ENCODE results near the gene APBB1IP.
A peak's percentile ranks its signal among the peaks of the same experiment; 100 is the strongest.
"Not testable (repeated sequence)": the region's sequence is repeated elsewhere in the genome, so short reads cannot be mapped to it uniquely, and the experiment has no call there.

APBB1IP gene

DNA sequence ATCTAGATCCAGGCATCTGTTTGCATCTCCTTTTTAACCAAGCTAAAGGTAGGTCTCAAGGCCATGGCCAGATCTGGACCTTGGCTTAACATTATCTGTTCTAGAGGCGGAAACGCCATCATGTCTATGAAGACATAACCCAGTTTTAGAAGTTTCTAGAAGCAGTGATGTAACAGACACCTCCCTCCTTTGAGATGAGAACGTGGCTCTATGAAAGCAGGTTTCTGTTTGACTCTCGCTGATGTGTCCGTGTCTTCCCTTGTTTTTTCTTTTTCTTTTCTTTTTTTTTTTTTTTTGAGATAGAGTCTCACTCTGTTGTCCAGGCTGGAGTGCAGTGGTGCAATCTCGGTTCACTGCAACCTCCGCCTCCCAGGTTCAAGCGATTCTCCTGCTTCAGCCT lies 36.7 kb downstream of the APBB1IP start:
- DNase-seq (ENCODE audit: low read depth in 1 of 2, low spot score in 1 of 2) = not testable (repeated sequence)

DNA sequence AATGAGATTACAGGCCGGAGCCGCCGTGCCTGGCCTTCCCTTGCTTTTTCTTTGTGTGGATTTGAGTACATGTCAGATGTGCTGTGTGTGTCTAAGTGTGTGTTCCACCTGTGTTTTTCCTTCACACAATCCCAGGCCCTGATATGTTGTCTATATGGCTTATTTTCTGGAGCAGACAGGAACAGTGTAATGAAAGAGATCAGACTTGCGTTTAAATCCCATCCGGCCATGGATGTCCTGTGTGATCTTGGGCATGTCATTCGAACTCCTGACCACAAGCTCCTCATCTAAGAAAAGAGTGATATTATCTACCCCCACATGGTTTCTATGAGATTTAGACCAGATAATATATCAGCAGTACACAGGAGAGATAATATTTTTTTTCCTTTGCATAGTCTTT lies 37.2 kb downstream of the APBB1IP start:
- no peak for DNase-seq (ENCODE audit: low read depth in 1 of 2, low spot score in 1 of 2)

DNA sequence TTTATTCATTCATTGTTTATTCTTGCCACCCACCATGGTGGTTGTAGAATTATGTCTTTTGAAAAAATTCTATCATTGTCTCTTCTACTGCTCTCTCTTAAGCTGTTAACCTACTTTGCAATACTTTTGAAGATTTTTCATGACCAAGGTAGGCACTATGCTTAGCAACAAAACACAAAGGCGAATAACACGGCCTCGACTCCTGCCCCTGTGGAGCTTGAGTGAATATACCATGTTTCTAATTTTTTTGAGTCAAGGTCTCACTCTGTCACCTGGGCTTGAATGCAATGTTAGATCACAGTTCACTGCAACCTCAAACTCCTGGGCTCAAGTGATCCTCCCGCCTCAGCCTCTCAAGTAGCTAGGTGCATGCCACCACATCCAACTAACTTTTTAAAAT lies 39.4 kb downstream of the APBB1IP start:
- DNase-seq (ENCODE audit: low read depth in 1 of 2, low spot score in 1 of 2) = no peak

DNA sequence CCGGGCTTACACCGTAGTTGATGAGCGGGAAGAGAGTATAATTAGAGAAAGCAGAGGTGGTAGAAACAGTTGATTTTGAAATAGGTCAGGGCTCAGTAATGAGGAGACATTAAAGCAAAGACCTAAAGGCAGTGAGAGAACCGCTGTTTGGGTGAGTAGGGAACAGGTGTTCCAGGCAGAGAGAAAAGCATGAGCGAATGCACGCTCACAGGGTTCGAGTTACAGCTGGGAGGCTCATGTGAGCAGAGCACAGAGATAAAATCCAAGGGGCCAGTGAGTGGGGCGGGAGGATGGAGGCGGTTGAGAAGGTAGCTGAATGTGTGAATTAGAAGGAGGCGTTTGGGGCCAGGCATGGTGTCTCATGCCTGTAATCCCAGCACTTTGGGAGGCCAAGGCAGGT lies 39.9 kb downstream of the APBB1IP start:
- DNase-seq (ENCODE audit: low read depth in 1 of 2, low spot score in 1 of 2) = no peak

DNA sequence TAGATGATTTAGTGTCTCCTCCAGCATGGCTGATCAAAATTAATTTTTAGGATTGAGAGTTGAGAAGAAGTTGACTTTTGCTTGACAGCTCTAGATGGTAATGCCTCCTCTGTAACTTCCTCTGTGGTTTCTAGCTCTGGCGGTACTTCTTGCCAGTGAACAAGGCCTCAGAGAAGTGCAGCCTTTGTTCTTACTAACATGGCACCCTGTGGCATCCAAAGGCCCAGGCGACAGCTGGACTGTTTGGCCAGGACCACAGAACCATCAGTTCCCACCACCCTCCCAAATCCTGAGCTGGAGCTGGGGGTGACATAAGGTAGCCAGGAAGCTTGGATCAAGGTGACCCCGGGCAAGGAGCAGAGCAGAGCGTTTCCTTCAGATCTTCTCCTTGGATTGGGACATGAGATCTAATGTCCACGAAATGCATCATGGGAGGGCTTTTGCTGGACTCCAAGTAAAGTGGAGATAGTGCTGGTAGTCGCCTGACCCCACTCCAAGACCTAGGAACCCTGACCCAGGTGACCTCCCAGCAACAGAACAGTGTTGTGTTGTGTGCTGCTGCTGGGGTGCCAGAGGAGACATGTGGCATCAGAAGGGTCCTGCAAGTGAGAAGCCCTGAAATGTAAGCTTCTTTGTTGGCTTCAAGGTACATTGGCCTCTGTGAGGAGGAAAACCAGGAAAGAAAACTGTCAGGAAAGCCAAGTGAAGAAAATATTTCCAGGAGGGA lies 41.8 kb downstream of the APBB1IP start:
- no peak for DNase-seq (ENCODE audit: low read depth in 1 of 2, low spot score in 1 of 2)

DNA sequence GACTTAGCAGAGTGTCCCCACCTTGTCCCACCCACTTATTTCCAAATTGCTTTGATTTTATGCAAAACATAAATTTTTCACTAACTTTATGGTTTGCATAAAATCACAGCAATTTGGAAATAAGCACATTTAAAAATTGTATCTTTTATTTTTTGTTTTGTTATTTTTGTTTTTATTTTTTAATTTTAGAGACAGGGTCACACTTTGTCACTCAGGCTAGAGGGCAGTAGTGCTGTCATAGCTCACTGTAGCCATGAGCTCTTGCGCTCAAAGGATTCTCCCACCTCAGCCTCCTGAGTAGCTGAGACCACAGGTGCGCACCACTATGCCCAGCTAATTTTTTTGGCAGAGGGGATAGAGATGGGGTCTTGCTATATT lies 43.2 kb downstream of the APBB1IP start:
- DNase-seq (ENCODE audit: low read depth in 1 of 2, low spot score in 1 of 2) = no peak

DNA sequence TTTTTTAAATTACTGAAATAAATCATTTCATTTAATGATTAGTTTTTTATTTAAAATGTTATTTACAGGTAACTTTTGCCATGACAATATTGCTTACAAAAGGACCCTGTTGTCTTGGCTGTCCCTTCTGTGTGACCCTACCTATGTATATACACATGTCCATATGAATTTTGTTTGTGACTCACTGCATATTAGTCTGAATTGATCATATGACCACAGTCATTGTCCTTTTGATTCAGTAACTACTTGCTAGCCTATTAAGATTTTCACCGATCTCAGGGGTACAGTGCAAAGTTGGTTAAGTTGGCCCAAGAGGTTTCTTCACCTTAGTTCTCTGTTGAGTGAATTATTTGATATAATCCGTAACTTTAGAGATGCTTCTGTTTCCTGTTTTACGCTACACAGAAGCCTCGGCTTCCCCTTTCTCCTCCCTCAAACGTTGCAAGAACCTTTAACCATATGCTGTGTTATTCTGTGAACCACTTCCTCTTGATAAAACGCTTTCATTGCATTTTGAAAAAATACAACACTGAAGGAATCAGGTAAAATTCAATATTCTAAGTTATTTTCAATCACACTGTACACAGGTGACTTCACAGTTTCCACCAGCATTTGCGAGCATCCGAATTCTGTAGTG lies 43.9 kb downstream of the APBB1IP start:
- DNase-seq (ENCODE audit: low read depth in 1 of 2, low spot score in 1 of 2) = no peak

DNA sequence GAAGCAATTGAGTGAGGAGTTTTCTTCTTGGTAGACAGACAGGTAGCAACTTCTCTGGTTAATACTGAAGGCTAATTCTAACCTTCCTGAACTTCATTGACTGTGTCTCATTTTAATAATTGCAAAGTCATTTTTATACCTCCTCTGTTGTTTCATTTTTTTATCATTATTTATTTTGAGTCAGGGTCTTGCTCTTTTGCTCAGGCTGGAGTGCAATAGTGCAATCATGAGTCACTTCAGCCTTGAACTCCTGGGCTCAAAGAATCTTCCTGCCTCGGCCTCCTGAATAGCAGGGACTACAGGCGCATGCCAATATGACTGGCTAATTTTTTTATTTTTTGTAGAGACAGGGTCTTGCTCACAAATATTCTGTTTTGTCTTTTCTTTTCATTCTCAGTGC lies 45.4 kb downstream of the APBB1IP start:
- no peak for DNase-seq (ENCODE audit: low read depth in 1 of 2, low spot score in 1 of 2)

DNA sequence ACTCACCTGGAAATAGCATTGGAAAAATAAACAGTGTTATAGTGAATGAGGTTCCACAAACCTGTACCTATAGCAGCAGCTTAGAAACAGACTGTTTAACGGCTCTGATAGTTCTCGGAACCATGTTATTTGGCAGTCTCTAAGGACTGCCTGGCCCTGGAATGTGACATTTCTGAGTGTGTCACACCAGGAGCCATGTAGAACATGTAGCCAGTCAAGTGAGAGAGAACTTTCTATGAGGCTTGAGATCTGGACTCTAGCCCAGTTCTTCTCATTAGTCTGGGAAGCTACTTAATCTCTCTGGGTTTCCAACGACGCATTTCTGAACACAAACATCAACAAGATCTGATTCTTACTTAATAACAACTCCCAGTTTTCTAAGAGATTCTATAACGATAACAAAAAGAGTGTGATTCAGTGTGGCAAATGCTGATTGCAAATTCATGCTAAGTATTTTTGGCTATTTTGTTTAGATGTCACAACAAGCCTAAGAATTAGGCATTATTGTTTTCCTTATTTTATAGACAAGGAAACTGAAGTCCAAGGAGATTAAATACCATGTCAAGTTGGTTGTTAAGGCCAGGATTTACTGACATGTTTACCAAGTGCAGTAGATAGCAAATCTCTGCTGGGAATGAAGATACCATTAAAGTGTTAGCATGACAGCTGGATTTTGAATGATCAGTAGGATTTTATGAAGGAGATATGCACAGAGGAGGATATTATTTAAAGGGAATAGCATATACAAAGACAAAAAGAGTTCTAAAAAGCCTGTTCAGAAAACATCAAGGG lies 47.2 kb downstream of the APBB1IP start:
- no peak for DNase-seq (ENCODE audit: low read depth in 1 of 2, low spot score in 1 of 2)

DNA sequence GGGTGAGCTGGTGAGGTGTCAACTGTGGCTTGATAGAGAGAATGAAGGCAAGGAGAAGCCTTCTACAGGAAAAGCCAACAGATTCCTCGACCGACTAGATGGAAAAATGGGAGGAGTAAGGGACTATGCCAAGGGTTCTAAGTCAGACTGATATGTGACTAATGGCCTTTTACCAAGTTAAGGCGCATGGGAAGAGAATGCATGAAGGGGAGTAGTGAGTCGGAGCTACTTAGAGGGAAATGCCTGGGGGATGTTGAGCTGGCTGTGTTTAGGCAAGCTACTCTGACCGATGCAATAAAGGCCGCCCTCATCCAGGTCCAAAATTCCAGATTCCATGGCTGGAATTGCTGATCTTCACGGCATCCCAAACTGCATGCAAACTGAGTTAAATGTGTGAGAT lies 48.2 kb downstream of the APBB1IP start:
- DNase-seq (ENCODE audit: low read depth in 1 of 2, low spot score in 1 of 2) = no peak

DNA sequence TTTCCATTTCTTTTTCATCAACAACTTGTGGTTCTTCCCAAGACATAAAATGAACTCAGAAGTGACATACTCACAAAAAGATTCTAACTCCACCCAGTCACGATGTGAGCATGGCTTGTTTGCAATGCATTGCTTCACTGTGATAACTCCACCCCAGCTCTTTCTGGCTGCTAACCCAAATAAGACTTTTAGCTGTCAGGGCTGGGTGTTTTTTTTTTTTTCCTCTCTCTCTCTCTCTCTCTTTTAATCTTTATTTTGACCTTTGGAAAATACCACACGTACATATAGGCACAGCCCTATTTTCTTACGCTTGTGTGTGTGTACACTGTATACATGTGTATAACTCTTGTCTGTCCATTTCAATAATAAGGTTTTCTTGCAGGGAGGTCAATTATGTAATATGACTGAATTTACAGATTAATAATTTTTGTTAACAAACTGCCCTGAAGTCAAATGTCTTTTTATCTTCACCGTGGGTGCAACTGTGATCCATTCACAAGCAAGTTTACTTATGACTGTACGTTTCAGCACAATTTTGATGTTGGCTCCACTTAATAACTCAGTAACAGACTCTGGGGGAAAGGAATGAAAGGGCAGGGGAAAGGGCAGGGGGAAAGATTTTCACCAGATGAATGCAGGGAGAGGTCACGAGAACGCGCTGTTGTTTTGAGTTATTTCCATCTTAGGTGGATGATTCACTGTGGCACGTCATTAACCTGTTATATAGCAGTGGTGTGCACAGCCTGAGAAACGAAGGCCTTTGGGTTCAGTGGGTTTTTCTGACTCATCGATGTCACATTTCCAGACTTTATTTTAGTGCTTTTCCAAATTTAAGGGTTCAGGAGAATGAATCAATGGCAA lies 49.1 kb downstream of the APBB1IP start:
- peak; percentile 25 to 41 for DNase-seq (ENCODE audit: low read depth in 1 of 2, low spot score in 1 of 2)

DNA sequence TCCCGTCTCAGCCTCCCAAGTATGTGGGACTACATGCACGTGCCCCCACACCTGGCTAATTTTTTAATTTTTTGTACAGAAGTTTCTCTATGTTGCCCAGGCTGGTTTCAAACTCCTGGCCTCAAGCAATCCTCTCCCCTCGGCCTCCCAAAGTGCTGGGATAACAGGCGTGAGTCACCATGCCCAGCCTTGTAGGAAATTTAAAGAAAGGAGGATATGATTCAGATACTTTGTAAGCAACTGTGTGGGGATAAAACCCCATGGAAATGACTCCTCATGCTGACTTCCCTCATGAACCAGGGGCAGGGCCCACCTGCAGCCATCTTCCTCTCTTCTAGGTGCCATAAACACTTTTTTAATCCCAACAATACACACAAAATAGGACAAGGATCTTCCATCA lies 50.2 kb downstream of the APBB1IP start:
- DNase-seq (ENCODE audit: low read depth in 1 of 2, low spot score in 1 of 2) = no peak

DNA sequence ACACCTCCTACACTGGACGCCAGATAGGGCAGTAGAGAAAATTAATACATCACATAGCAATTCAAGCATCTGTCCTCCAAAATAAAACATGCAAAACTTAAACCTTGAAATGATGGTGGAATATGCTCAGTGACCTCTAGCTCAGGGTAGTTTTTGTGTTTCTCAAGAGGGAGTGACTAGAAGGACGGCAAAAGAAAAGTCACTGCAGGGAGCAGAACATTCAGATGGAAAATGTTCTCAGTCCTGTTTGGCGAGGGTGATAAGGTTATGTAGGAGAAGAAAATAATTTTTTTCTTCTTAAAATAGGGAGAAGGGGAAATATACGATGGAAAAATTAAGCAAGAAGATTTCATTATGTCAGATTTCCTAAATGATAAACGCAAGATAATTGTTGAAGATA lies 50.9 kb downstream of the APBB1IP start:
- DNase-seq (ENCODE audit: low read depth in 1 of 2, low spot score in 1 of 2) = no peak

DNA sequence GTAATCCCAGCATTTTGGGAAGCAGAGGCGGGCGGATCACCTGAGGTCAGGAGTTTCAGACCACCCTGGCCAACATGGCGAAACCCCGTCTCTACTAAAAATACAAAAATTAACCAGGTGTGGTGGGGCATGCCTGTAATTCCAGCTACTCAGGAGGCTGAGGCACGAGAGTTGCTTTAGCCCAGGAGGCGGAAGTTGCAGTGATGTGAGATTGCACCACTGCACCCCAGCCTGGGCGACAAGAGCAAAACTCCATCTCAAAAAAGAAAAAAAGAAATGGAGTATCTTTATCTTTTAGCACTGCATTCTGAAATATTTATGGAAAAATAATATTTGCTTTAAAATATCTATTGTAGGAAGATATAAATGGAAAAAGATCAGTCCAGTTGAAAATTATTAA lies 52.2 kb downstream of the APBB1IP start:
- DNase-seq (ENCODE audit: low read depth in 1 of 2, low spot score in 1 of 2) = not testable (repeated sequence)

DNA sequence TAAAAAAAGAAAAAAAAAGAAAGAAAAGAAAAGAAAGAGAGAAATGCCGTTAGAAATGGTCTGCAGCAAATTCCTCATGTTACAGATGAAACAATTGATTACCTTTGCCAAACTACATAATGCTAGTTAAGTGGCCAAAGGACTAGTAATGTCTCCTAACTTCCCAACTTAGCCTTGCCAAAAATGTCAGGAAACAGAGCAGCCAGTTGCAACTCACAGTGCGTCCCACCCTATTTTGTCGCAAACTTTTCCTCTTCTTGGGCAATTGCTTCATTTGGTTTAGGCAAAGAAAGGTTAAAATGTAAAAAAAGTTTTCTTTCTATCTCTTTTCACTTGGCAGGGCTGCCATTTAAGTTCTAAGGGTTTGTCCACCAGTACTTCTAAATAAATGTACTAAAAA lies 53.1 kb downstream of the APBB1IP start:
- DNase-seq (ENCODE audit: low read depth in 1 of 2, low spot score in 1 of 2) = no peak

DNA sequence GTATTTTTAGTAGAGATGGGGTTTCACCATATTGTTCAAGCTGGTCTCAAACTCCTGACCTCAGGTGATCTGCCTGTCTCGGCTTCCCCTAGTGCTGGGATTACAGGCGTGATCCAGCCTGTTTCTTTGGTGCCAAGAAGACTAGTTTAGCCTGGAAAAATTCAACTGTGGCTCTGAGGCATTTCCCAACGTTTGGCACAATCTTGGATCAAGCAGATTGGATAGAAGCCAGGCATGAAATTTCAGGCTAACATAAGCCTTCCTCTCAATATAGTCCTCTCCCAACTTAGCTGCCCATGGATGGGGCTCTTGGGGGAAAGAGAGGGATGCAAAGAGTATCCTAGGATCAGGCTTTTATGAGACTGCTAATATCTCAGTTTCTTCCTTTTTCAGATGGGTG lies 53.8 kb downstream of the APBB1IP start:
- DNase-seq (ENCODE audit: low read depth in 1 of 2, low spot score in 1 of 2) = no peak

DNA sequence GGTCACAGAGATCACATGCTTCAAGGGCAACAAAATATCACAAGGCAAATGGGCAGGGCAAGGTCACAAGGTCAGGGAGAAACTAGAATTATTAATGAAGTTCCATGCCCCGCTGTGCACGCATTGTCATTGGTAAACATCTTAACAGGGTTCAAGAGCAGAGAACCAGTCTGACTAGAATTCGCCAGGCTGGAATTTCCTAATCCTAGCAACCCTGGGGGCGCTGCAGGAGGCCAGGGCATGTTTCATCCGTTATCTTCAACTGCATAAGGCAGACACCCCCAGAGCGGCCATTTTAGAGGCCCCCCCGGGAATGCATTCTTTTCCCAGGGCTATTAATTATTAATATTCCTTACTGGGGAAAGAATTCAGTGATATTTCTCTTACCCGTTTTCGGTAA lies 54.6 kb downstream of the APBB1IP start:
- DNase-seq (ENCODE audit: low read depth in 1 of 2, low spot score in 1 of 2) = not testable (repeated sequence)

DNA sequence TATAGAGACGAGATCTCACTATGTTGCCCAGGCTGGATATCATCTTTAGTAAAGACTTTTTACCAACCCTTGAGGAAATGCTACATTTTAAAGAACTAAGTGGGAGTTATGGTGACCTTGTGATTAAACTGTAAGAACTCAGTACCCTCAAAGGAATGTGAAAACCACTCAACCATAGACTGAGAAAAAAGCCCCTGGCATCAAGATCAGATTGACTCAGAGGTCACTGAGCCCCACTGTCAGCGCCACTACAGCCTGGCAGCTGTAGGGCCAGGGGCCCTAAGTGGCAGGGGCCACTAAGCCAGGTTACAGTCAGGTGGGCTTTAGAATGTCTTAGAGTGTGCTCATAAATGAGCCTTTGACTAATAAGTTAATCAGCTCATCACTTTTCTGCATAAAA lies 55.9 kb downstream of the APBB1IP start:
- DNase-seq (ENCODE audit: low read depth in 1 of 2, low spot score in 1 of 2) = no peak

DNA sequence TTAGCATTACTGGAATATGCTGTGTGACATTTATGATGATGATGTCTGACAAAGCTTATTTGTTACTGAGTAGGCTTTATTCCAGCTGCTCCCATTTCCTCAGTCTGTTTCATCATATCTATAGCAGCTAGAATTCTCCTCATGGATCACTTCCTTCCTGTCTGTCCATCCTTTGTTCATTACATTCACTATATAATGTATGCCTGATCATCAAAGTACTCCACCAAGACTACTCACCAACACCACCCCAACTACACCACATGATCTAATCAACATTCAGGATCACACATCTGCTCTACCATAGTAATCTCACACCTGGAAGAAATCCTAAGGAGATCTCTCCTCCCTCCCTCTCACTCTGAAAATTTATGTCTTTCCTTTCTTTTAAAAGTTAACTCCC lies 61.3 kb downstream of the APBB1IP start:
- DNase-seq (ENCODE audit: low read depth in 1 of 2, low spot score in 1 of 2) = no peak

DNA sequence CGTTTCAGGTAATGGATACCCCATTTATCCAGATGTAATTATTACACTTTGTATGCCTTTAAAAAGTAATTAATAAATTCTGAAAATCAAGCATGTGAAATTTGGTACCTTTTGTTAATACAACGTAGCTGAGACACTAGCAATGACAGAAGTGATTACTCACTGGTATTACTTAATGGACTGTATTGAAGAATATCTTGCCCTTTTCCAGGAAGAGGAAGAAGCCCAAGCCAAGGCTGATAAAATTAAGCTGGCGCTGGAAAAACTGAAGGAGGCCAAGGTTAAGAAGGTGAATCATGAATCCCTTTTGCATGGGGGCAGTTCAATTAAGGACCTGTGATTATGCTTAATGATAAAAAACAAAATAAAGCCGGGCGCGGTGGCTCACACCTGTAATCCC lies 64.8 kb downstream of the APBB1IP start:
- no peak for DNase-seq (ENCODE audit: low read depth in 1 of 2, low spot score in 1 of 2)

DNA sequence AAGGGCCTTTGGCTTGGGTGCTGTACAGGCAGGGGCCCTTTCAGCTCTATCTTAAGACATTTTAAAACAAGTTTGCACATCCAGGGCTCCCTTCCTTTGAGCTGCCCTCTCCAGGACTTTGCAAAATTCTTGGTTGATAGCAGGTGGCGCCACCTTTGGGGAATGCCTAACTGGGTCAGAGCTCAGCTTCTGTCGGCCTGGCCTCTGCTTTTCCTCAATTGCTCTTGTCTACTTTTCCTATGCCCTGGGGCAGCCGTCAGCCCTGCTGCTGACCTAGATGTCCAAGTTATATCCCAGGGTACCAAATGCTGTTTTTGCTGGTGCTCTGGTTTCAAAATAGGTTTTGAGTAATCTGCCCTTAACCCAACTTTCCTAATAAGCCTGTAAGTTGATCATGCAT lies 65.8 kb downstream of the APBB1IP start:
- no peak for DNase-seq (ENCODE audit: low read depth in 1 of 2, low spot score in 1 of 2)

All from stimulated activated CD4-positive, alpha-beta T cell treated with anti-CD3 and anti-CD28 coated beads, Interleukin-15, amount 100 ng/mL, for 1 hour (primary cell).